Endometrial microvascular endothelial cells (primary cell): Measurements from ENCODE around the gene KRT1. TPM values are rescaled to one million over a fixed set of nuclear protein-coding genes. Genes with fewer than 3 reads are reported as not detected.
"Not testable (repeated sequence)": the region's sequence is repeated elsewhere in the genome, so short reads cannot be mapped to it uniquely, and the experiment has no call there.

Experiments
- in situ Hi-C: cut with HindIII; loops from 2 replicates; pipeline ENCODE4 v1.10.0; 2017; ENCODE audit warnings: low sequenced_read_pairs, low pct_unique_long_range_greater_than_20kb; ENCODE audit errors: inconsistent ontology term
- total RNA-seq: library from RNA; depleted of rRNA; stranded (reverse); fragments of >200 nt; gene quantifications from one replicate; pipeline ENCODE4 v1.2.3, GENCODE V29; 2015; ENCODE audit errors: inconsistent ontology term

Gene KRT1
- total RNA-seq, 1 donor from 2014 or later, result not detected

- in situ Hi-C loops, result no loop called here
Measured at GRCh38 chr12:52686063-52686462, 5.9 kb upstream of the KRT1 start.

- in situ Hi-C loops, result no loop called here
Measured at GRCh38 chr12:52685406-52685890, 5.2 kb upstream of the KRT1 start.

DNA sequence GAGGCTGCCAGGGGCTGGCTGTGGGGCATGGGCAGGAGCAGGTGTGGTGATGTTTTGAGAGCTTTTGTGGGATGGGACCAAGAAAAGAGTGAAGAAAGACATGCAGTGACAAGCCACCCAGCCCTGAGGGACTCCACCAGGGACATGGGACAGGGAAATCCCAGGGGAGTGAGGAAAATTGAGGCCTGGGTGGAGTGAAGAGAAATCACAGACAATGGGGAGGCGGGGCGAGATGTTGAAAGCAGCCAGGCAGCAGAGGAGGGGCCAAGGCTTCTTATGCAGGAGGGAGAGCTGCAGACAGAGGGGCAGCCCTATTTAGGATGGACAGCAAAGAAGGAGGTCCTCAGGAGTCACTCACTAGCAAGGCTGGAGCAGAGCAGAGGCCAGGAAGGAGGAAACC is 4.2 kb upstream of the KRT1 start:
- in situ Hi-C loops, result no loop called here

- in situ Hi-C loops, result no loop called here
Measured at GRCh38 chr12:52683575-52684300, 3.5 kb upstream of the KRT1 start.

DNA sequence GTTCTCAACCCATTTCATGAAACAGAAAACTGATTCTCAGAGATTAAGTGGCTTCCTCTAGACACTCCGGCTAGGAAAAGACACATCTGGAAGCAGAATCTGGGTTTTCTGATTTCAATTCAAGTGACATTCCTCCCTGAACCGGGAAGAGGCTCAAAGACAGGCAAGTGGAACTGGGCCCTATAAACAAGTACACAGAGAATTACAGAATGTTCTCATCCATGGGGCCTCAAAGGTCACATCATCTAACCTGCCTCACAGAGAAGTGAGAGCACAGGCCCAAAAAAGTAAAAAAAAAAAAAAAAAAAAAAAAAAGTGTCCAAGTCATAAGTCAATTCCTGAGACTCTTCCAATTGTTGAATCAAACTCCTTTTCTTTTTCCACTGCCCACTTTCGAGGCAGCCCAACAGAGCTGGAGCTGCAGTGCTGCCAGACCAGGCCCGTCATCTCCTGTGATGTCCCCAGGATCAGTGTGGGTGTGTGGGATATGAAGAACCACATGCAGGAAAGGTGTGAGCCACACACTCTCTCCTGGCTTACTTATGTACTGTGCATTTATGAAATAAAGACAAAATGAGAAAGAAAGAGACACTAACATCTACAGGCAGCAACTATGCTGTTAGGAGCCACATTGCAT is 2.8 kb upstream of the KRT1 start:
- in situ Hi-C loops, result no loop called here

GRCh38 chr12:52682381-52682660 is 2.1 kb upstream of the KRT1 start:
- in situ Hi-C loops, result no loop called here

- in situ Hi-C loops, result no loop called here
Measured at GRCh38 chr12:52681526-52682380, 1.5 kb upstream of the KRT1 start.

- in situ Hi-C loops, result no loop called here
Measured at GRCh38 chr12:52679875-52680274, 332 bp downstream of the KRT1 start.

DNA sequence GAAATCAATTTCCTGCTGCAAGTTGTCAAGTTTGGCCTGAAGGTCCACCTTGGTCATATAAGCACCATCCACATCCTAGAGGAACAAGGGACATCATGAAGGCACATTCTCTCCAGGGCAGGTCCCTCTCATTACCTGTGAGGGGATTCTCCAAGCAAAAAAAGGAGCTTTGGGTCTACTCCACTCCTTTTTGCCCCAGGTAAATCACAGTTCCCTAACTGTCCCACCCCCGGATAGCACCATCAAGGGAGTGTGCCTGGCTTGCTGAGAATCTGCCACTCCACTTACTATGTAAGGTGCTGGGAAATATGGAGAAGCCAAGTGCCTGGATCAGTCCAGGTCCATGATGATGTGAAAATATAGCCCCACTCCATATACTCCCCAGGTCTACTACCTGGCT is 2.5 kb downstream of the KRT1 start:
- in situ Hi-C loops, result no loop called here

DNA sequence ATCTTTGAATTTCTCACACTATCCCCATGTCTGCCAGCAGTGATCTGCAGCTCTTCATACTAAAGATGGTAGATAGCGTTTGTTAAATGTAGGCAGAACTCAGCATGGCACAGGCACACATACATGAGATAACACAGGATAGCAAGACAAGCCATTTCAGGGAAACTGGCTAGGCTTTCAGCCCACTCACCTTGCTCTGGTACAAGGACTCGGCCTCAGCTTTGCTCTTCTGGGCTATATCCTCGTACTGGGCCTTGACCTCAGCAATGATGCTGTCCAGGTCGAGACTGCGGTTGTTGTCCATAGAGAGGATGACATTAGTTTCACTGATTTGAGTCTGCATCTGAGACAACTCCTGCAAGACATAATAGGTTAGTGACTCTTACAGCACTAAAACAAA is 3.1 kb downstream of the KRT1 start:
- in situ Hi-C loops, result no loop called here

- in situ Hi-C loops, result no loop called here
Measured at GRCh38 chr12:52676163-52676562, 4.0 kb downstream of the KRT1 start.

DNA sequence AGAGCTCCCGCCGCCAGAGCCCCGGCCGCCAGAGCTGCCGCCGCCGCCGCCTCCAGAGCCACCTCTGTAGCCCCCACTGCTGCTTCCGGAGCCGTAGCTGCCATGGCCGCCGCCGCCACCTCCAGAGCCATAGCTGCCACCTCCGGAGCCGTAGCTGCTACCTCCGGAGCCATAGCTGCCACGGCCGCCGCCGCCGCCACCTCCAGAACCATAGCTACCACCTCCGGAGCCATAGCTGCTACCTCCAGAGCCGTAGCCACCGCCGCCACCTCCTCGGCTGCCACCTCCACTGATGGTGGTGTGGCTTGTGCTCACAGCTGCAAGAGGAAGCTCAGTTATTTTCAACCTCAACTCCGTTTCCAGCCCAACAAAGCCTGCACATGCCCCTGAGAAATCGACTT is 4.9 kb downstream of the KRT1 start:
- in situ Hi-C loops, result no loop called here

DNA sequence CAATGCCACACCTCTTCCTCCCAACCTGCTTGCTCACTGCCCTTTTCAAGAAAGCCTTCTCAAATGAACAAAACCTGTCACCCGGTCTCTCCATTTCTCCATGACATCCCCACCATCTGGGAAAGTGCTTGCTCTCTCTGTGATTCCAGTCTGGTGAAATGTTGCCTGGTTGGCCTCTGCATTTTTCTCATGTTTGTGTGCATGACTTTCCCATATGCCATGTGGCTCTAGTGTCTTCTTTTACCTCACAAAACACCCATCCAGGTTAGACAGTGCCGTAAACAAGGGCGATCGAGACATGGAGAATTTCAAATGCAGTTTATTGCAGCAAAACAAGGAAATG is 5.8 kb downstream of the KRT1 start:
- in situ Hi-C loops, result no loop called here

DNA sequence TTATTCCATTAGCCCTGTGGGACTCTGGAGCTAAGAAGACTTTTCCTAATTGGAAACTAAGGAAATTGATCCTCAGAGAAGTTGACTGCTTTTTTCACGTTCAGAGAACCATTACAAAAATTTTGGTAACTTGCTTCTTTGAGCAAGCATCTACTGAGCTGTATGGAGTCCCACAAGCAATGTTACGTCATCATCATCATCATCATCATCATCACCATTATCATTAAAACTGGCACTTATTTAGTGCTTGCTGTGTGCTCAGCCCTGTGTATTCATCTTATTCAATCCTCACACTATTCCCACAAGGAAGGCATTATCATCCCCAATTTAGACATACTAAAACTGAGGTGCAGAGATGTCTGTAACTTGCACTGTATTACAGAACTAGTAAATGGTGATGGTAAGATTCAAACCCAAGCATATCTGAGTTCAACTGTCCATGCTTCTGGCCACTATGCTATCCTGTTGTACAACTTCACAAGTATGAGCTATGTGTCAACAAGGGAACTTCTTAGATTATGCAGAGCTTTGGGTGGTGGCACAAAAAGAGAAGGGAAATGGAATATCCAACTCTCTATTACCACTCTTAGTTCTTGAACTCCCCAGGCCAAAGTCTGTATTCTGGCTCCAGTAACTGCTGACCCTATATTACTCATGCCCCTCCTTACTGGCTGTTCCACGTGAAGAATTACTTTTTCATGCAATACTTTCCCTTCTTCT is 6.3 kb downstream of the KRT1 start:
- in situ Hi-C loops, result no loop called here

GRCh38 chr12:52673217-52673616 is 7.0 kb downstream of the KRT1 start:
- in situ Hi-C loops, result no loop called here

DNA sequence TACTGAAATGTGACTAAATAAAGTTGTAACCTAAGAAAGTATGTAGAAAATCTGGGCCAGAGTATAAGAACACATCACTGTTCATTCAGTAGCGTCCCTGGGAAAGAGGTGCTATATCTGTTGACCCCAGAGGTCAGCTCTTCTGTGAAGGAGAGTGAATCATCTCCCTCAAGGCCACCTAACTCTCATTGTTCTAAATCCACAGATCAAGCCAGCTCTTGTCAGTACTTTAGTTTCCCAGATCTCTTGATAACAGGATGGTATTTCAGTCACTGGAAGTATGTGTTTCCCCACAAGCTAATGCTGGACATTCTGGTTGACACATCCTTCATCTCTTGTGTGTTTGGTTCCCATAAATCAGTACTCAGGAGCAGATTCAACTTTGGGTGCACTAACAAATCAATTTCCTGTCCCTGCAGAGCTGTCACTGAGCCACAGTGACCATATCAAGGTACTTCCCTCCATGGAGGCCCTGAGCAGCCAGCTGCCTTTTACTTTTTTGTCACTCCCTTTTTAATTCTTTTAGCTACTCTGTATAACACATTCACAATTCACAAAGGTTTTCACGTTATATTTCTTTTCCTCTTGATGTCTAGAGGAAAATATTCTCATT is 7.8 kb downstream of the KRT1 start:
- in situ Hi-C loops, result no loop called here

GRCh38 chr12:52670961-52671360 is 9.2 kb downstream of the KRT1 start:
- in situ Hi-C loops, result no loop called here

DNA sequence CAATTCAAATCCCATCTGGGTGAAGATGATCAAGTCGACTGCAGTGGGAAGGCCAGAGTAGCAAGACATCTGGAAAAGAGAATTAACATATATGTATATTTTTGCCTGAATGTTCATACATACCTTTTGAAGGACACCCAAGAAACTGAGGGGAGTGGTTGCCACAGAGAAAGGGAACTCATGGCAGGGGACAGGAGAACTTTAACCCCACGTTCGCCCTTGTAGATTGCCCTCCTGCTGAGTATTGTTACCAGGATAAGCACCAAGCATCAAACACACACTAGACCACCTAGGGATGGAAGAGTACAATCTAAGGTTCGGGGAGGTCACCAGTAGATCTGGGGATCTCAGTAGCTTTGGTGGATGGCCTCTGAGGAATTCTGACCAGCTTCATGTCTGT is 9.7 kb downstream of the KRT1 start:
- in situ Hi-C loops, result no loop called here

DNA sequence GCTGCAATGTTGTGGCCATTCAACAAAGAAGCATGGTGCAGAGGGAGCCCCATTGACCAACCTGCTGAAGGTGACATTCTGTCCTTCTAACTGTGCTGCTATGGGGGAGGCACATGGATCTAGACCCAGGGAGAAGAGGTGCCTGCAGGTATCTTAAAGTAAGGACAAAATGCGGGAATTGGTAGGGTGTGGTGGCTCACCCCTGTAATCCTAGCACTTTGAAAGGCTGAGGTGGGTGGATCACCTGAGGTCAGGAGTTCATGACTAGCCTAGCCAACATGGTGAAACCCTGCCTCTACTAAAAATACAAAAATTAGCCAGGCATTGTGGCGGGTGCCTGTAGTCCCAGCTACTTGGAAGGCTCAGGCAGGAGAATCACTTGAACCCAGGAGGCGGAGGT is 10.3 kb downstream of the KRT1 start:
- in situ Hi-C loops, result not testable (repeated sequence)
